Measurements from ENCODE around the gene COQ10A. TPM values are rescaled to one million over a fixed set of nuclear protein-coding genes. Genes with fewer than 3 reads are reported as not detected.
A peak's percentile ranks its signal among the peaks of the same experiment; 100 is the strongest.

Gene COQ10A
- total and polyA plus RNA-seq, 9 of the 15 experiments (the other 6 are each of a cell fraction or from before 2014, with no cell fraction given): 3.1 to 26.4 (median 12.7) TPM

GRCh38 chr12:56300644-56301464, 34.1 kb downstream of the COQ10A start (continued):
- TF ChIP-seq THRB (CRISPR knock-in tag; conservative IDR thresholded peaks at IDR 0.05): no peak
- peak; percentile 11; the same call in 1 of the 2 replicates for TF ChIP-seq CREB1 (IDR thresholded peaks at IDR 0.05)
- peak; percentile 29; the same call in 1 of the 2 replicates for TF ChIP-seq CREB1 (CRISPR knock-in tag; IDR thresholded peaks at IDR 0.05)
- no peak for TF ChIP-seq PTTG1 (tag; IDR thresholded peaks at IDR 0.05; ENCODE audit: low read depth)
- no peak; the same call in 1 of the 2 replicates for TF ChIP-seq ZBTB9 (CRISPR knock-in tag; IDR thresholded peaks at IDR 0.05)
- no peak for TF ChIP-seq ZNF444 (CRISPR knock-in tag; IDR thresholded peaks at IDR 0.05)
- no peak for TF ChIP-seq MIER1 (IDR thresholded peaks at IDR 0.05; ENCODE audit: low read depth)
- no peak for TF ChIP-seq PCBP1 (IDR thresholded peaks at IDR 0.05; ENCODE audit: low read depth, low read length, poor library complexity, severe bottlenecking)
- TF ChIP-seq MTA3 (IDR thresholded peaks at IDR 0.05; ENCODE audit: borderline replicate concordance): no peak; the same call in 1 of the 2 replicates
- TF ChIP-seq ARID1B (IDR thresholded peaks at IDR 0.05): peak; percentile 92
- peak; percentile 63; the same call in 1 of the 2 replicates for TF ChIP-seq SMARCA5 (IDR thresholded peaks at IDR 0.05)
- TF ChIP-seq CXXC5 (CRISPR knock-in tag; IDR thresholded peaks at IDR 0.05): peak; percentile 78
- TF ChIP-seq FOXO4 (CRISPR knock-in tag; IDR thresholded peaks at IDR 0.05): no peak
- no peak for TF ChIP-seq DACH1 (IDR thresholded peaks at IDR 0.05; ENCODE audit: partially characterized antibody)
- TF ChIP-seq ZNF717 (CRISPR knock-in tag; IDR thresholded peaks at IDR 0.05): no peak
- TF ChIP-seq C11orf30 (IDR thresholded peaks at IDR 0.05; ENCODE audit: low read depth): no peak
- TF ChIP-seq ZNF41 (CRISPR knock-in tag; conservative IDR thresholded peaks at IDR 0.05): 0 out of 2 replicates have a peak, but pooled peaks have one; percentile 19
- TF ChIP-seq ZNF764 (CRISPR knock-in tag; IDR thresholded peaks at IDR 0.05; ENCODE audit: low read depth): no peak
- TF ChIP-seq ZBTB26 (CRISPR knock-in tag; IDR thresholded peaks at IDR 0.05): no peak
- TF ChIP-seq ETS2 (tag; IDR thresholded peaks at IDR 0.05; ENCODE audit: borderline replicate concordance, poor library complexity, severe bottlenecking): no peak

Measured in K562 (cell line).